COLO668 (cell line): ENCODE data around the gene SLC37A3.
"Not testable (repeated sequence)": the region's sequence is repeated elsewhere in the genome, so short reads cannot be mapped to it uniquely, and the experiment has no call there.

Experiments used
- DNase-seq: peaks from one replicate; lab custom pipeline; 2025; ENCODE audit not compliant: unreplicated experiment; lab: John Stamatoyannopoulos, UW

The SLC37A3 gene

GRCh38 chr7:140315498-140316164, 82.7 kb downstream of the SLC37A3 start:
- no peak for DNase-seq

GRCh38 chr7:140314573-140315480, 83.5 kb downstream of the SLC37A3 start:
- no peak for DNase-seq

GRCh38 chr7:140312141-140312846, 86.0 kb downstream of the SLC37A3 start:
- DNase-seq, result no peak

- DNase-seq, result not testable (repeated sequence)
These were observed 87.2 kb downstream of the SLC37A3 start for GRCh38 chr7:140311128-140311527.

GRCh38 chr7:140310337-140311002, 87.9 kb downstream of the SLC37A3 start:
- no peak for DNase-seq

GRCh38 chr7:140308060-140308459, 90.3 kb downstream of the SLC37A3 start:
- no peak for DNase-seq

GRCh38 chr7:140304191-140304799, 94.0 kb downstream of the SLC37A3 start:
- peak; percentile 24 for DNase-seq

- DNase-seq, result no peak
These were observed 97.8 kb downstream of the SLC37A3 start for GRCh38 chr7:140300243-140301136.

- DNase-seq, result no peak
These were observed 100.1 kb downstream of the SLC37A3 start for GRCh38 chr7:140298213-140298612.

- DNase-seq, result no peak
These were observed 101.1 kb downstream of the SLC37A3 start for GRCh38 chr7:140297192-140297591.

GRCh38 chr7:140295224-140295738, 103.0 kb downstream of the SLC37A3 start:
- DNase-seq, result no peak

GRCh38 chr7:140294454-140294853, 103.9 kb downstream of the SLC37A3 start:
- no peak for DNase-seq

- no peak for DNase-seq
These were observed 105.9 kb downstream of the SLC37A3 start for GRCh38 chr7:140292438-140292837.

- no peak for DNase-seq
These were observed 108.5 kb downstream of the SLC37A3 start for GRCh38 chr7:140289804-140290203.

GRCh38 chr7:140287988-140288387, 110.3 kb downstream of the SLC37A3 start:
- DNase-seq, result no peak

- DNase-seq, result no peak
These were observed 112.4 kb downstream of the SLC37A3 start for GRCh38 chr7:140285938-140286337.

- no peak for DNase-seq
These were observed 114.3 kb downstream of the SLC37A3 start for GRCh38 chr7:140284062-140284461.
